GM12875 (cell line): ENCODE measurements around the gene LMO7.

Experiments
- H3K4me3 ChIP-seq: one replicate; pipeline ENCODE4 v1.5.1; 2011; ENCODE audit warnings: low read depth, low read length, control low read depth
- CTCF ChIP-seq: IDR thresholded peaks from 2 replicates; pipeline ENCODE4 v1.5.1; 2011; ENCODE audit warnings: low read depth, mild to moderate bottlenecking, control low read depth, inconsistent platforms, low read length, moderate library complexity, borderline replicate concordance; ENCODE audit not compliant: insufficient read depth

Gene LMO7

GRCh38 chr13:75861786-75862185 is 225.7 kb downstream of the LMO7 start:
- H3K4me3 ChIP-seq: no peak overlapping the region
- TF ChIP-seq CTCF: no peak

GRCh38 chr13:75864718-75865117 is 228.6 kb downstream of the LMO7 start:
- TF ChIP-seq CTCF: no peak
- no peak overlapping the region for H3K4me3 ChIP-seq

- no peak for TF ChIP-seq CTCF
- H3K4me3 ChIP-seq: no peak overlapping the region
Measured at GRCh38 chr13:75867379-75868117, 231.4 kb downstream of the LMO7 start.

- no peak overlapping the region for H3K4me3 ChIP-seq
- no peak for TF ChIP-seq CTCF
Measured at GRCh38 chr13:75869981-75870380, 233.9 kb downstream of the LMO7 start.

GRCh38 chr13:75870397-75870903 is 234.3 kb downstream of the LMO7 start:
- no peak overlapping the region for H3K4me3 ChIP-seq
- TF ChIP-seq CTCF: peak; percentile 55; the same call in 1 of the 2 replicates

- no peak overlapping the region for H3K4me3 ChIP-seq
- no peak for TF ChIP-seq CTCF
Measured at GRCh38 chr13:75871059-75871458, 234.9 kb downstream of the LMO7 start.

- no peak for TF ChIP-seq CTCF
- no peak overlapping the region for H3K4me3 ChIP-seq
Measured at GRCh38 chr13:75872980-75873379, 236.8 kb downstream of the LMO7 start.
